HG03097 (cell line): Measurements from ENCODE around the gene CARD9.
"Not testable (repeated sequence)": the region's sequence is repeated elsewhere in the genome, so short reads cannot be mapped to it uniquely, and the experiment has no call there.

ENCODE experiments used
- ATAC-seq: cut with Tn5 transposase; IDR thresholded peaks from one replicate; pipeline ENCODE4 v1.9.1; 2021; ENCODE audit not compliant: unreplicated experiment, low FRiP score

The CARD9 gene

GRCh38 chr9:136373300-136374182, at the start of gene CARD9:
TSS of gene CARD9 (minus strand) at chr9:136373669. CDS start at chr9:136372078, 1,591 bp downstream.
- no peak for ATAC-seq

GRCh38 chr9:136422876-136423275, 49.4 kb upstream of the CARD9 start:
- no peak for ATAC-seq

GRCh38 chr9:136421791-136422190, 48.3 kb upstream of the CARD9 start:
- ATAC-seq: no peak

- ATAC-seq: no peak
These were observed 45.6 kb upstream of the CARD9 start for GRCh38 chr9:136419092-136419420.

GRCh38 chr9:136418182-136419091, 45.0 kb upstream of the CARD9 start:
- ATAC-seq: no peak

GRCh38 chr9:136416914-136417313, 43.4 kb upstream of the CARD9 start:
- no peak for ATAC-seq

- no peak for ATAC-seq
These were observed 43.0 kb upstream of the CARD9 start for GRCh38 chr9:136416427-136416826.

- no peak for ATAC-seq
These were observed 39.5 kb upstream of the CARD9 start for GRCh38 chr9:136412962-136413361.

GRCh38 chr9:136411378-136411777, 37.9 kb upstream of the CARD9 start:
- no peak for ATAC-seq

- ATAC-seq: peak; percentile 73
These were observed 37.2 kb upstream of the CARD9 start, which contains the start of the genes ENTR1 and PMPCA for GRCh38 chr9:136410500-136411287. TSS of gene ENTR1 (minus strand) at chr9:136410614. CDS start at chr9:136410397, 217 bp downstream. TSS of gene PMPCA (plus strand) at chr9:136410658. CDS start at chr9:136410669, 11 bp downstream.

- ATAC-seq: peak; percentile 7
These were observed 36.3 kb upstream of the CARD9 start for GRCh38 chr9:136409557-136410455.

GRCh38 chr9:136407911-136408310, 34.4 kb upstream of the CARD9 start:
- no peak for ATAC-seq

- ATAC-seq: not testable (repeated sequence)
These were observed 33.6 kb upstream of the CARD9 start for GRCh38 chr9:136407061-136407460.

GRCh38 chr9:136405904-136406303, 32.4 kb upstream of the CARD9 start:
- not testable (repeated sequence) for ATAC-seq

GRCh38 chr9:136405481-136405880, 32.0 kb upstream of the CARD9 start:
- no peak for ATAC-seq

- no peak for ATAC-seq
These were observed 31.3 kb upstream of the CARD9 start for GRCh38 chr9:136404801-136405136.

- no peak for ATAC-seq
These were observed 30.7 kb upstream of the CARD9 start for GRCh38 chr9:136403915-136404800.

- no peak for ATAC-seq
These were observed 30.1 kb upstream of the CARD9 start for GRCh38 chr9:136403538-136403914.

- no peak for ATAC-seq
These were observed 28.6 kb upstream of the CARD9 start for GRCh38 chr9:136402067-136402466.
